GM18526 (cell line): ENCODE measurements around the gene MAS1L.

ENCODE experiments used
- POLR2A ChIP-seq: IDR thresholded peaks from 3 replicates; pipeline ENCODE4 v1.6.1; 2011; ENCODE audit not compliant: insufficient read length; ENCODE audit errors: extremely low read depth

The MAS1L gene, protein sequence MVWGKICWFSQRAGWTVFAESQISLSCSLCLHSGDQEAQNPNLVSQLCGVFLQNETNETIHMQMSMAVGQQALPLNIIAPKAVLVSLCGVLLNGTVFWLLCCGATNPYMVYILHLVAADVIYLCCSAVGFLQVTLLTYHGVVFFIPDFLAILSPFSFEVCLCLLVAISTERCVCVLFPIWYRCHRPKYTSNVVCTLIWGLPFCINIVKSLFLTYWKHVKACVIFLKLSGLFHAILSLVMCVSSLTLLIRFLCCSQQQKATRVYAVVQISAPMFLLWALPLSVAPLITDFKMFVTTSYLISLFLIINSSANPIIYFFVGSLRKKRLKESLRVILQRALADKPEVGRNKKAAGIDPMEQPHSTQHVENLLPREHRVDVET

DNA sequence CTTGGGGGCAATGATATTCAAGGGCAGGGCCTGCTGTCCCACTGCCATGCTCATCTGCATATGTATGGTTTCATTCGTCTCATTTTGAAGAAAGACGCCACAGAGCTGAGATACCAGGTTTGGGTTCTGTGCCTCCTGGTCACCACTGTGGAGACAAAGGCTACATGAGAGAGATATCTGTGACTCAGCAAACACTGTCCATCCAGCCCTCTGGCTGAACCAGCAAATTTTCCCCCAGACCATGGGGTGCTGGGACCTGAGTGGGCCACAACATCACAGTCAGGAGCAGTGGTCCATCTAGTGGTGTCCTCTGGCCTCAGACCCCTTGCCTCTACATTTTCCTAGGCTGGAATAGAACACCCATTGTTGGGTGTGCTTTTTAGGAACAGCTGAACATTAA, at the start of gene MAS1L:
MAS1L (minus strand) TSS at position 297 of the 400 bp plus-strand sequence; CDS start at position 243, 54 bp downstream.
- TF ChIP-seq POLR2A, result no peak

DNA sequence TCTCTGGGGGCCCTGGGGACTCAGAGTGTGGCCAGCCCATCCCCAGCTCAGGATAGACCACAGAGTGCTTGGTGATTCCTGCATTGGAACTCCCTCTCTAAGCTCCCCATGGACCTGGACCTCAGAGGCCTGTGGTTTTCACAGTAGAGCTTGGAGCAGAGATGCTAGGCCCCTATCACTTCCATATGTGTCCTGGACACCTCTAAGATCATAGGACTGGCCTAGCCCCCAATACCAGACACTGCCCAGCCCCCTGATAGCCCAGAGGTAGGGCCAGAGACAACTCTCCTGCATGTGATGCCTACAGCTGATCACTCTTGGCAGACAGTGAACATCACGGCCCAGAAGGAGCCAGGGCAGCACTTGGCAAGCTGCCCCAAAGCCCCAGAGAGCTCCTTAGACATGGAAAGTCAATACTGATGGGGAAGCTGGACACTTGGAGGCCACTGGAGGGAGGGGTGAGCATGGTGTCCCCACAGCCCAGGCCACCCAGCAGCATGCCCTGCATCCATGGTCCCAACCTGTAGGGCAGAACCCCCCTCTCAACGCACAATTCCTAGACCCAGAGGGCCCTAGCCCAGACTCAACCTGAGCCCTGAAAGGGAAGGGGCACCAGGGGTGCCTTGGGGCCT, 44.7 kb upstream of the MAS1L start:
- no peak for TF ChIP-seq POLR2A

DNA sequence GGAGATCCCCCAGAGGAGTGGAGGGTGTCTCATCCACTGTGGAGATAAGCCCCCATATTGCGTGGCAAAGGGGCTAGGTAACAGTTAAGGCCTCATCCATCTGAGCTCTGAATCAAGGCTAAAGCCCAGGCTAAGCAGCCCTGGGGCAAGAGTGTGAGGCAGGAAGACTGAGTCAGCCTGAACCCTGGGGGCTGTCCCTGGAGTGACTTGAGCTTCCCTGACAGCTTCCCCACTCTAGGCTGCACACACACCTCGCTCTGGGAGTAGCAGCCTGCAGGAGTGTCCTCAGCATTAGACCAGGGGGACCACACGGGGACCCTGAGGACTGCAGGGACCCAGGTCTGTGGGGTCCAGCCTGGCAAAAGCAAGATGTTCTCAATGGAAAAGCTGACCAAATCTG, 43.9 kb upstream of the MAS1L start:
- no peak for TF ChIP-seq POLR2A

DNA sequence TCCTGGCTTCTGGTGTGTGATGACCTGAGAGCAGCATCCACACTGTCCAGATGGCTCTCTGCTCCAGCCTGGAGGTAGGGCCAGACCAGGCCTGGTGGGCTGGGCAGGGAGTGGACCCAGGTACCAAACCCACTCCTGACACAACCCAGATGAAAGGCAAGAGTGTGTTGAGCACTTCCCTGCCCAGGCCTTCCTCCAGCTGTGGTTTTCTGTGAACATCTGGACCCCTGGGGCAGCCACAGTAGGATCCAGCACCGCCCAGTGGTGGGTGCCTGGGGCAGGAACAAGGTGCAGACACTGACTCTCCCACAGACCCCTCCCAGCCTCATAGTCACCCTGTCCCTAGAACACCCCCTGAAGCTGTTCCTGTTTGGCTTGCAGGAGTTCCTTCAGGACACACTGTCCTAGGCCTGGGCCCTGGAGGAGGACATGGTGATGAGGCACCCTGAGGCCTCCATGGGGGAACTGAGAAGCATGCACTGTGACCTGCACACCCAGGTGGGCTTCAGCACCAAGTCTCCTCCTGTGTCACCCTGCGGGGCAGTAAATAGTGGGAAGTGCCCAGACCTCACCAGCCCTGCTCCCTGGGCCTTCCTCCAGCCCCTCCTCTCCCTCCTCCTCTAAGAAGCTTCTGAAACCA, 43.0 kb upstream of the MAS1L start:
- no peak for TF ChIP-seq POLR2A

DNA sequence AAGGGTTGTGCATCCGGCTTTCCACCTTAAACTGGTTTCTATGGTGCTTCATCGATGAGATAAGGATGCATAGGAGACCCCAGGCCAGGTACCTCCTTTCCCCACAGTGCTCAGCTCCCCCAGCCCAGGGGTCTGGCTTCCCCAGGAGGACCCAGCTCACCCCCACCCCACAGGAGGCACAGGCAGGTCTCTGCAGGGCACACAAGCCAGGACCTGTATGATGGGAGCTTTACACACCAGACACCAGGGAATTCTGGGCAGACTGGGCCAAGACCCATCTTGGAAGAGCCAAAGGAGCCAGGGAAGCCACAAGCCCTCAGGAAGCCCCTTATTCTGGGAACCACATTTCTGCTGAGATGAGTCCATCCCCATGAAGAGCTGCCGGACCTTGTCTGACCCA, 42.2 kb upstream of the MAS1L start:
- no peak for TF ChIP-seq POLR2A

DNA sequence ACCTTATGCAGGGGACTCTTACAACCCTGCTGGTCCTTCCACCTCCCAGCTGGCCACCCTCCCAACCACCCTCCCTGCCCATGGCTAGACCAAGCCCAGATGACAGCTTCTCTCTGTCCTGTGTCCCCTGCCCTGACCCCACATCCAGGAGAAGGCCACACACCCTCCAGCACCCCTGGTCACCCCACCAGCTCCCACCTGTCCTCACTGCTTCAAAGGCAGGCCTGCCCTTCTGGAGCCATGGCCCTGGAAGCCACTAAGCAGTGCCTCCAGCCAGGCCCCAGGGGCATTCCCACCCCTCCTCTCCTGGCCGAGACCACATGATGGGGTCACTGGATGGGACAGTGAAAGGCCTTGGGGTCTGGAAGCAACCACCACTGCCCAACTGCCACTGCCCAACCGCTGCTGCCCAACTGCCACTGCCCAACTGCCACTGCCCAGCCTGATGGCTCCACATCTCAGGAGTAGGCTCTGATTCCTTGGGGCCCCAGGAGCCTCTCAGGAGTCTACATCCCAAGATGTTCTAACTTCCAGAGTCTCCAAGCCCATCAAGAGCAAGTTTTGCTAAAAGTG, 41.3 kb upstream of the MAS1L start:
- TF ChIP-seq POLR2A, result no peak

DNA sequence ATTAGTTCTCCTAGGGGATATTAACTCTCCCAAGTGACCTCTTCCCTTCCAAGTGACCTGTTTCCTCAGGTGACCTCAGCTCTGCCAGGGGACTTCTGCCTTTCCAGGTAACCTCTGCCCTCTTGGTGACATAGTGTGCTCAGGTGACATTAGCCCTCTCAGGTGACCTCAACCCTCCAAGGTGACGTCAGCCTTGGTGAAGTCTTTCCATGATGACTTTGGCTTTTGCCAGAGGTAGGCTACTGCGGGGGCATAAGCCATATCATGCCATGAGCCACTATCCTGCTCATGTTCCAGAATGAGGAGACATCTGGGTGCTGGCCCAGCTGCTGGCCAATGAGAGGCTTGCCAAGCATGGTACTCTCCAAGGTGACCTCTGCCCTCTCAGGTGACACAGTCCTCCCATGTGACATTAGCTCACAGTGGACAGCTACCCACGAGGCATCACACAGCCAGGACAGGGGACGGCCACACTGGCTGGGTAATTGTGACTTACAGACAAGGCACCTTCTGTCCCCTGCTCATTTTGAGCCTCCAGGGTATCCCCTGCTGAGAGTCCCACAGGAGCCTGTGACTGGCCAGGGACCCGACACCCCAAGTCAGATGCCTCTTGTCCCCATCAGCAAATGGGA, 40.7 kb upstream of the MAS1L start:
- TF ChIP-seq POLR2A, result no peak

DNA sequence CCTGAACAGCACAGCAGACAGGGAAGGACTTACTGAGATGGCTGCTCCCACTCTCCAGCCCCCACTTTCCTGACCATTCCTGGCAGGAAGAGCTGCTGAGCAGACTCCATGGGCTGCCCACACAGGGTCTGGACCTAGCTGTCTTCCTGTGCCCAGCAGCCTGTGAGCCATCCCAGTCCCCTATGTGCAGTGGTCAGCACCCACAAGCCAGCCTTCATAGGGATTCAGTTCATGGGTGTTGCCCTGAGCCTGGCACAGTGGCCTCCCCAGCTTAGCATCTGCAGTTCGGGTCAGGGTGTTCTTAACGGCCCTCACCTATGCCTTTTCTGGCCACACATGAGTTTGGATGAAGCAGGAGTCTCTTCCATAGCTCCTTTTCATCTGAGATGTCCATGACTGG, 39.8 kb upstream of the MAS1L start:
- TF ChIP-seq POLR2A, result no peak

DNA sequence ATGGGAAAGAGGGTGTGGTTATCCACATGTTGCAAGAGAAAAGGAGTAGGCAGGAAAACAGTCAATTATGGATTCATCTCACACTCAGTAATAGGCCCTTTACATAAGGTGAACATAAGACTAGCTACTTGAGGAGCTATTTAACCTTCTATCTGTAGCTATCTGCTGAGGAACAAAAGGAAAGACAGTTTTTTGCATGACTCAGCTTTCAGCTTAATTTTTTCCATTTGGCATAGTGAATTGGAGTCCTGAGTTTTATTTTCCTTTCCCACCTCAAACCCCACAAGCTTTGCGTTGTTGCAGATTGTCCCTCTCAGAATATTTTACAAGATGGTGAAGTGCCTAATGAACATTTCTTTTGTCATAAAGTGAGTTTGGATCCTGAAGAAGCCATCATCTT, 39.4 kb upstream of the MAS1L start:
- no peak for TF ChIP-seq POLR2A

DNA sequence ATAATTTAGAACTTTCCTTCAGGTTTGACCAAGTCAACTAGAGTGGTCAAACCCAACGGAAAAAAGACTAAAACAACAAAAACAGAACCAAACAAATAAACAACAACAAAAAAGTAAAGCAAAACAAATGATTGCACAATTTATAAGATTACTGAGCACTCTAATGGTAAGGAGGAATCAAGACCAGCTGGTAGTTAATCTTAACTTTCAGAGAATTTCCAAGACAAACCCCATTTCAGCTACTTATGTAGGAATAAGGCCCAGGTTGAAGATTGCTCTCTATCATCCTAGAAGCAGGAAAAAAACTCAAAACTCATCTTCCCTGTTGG, 37.5 kb upstream of the MAS1L start:
- no peak for TF ChIP-seq POLR2A

DNA sequence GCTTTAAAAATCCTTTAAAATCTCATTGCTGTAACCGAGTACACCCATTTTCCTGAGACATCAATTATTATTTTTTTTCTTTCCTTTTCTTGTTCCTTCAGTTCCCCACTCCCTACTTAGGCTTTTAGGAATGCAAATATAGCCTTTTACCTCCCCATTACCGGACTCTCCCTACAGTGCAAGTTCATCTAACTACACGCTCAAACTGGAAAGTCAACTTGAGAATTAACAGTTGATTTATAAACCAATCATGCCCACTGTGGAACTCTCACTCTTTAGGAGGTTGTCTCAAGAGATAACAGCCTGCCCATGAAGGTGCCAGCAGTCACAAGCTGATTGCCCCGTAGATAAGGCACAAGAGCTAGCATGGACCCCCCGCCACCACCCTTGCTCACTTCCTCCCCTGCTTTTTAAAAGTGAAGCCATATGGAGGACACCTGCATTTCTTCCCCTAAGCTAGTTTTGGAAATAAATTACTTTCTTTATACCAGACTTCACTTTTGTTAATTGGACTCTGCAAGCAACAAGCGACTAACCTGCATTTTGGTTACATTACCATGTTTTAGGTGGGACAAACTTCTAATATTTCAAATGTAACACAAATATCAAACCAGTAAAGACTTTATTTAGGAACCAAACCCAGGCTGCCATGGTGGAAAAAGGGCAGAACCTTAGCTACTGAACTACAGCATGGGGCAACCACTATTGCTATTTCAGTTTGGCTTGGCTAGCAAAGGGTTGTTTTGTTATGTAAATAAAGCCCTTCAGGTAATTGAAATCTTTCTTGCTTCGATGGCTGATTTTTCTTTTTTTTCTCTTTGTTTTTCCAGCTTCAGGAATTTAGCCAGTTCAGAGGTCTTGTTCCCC, 36.9 kb upstream of the MAS1L start:
- no peak for TF ChIP-seq POLR2A

DNA sequence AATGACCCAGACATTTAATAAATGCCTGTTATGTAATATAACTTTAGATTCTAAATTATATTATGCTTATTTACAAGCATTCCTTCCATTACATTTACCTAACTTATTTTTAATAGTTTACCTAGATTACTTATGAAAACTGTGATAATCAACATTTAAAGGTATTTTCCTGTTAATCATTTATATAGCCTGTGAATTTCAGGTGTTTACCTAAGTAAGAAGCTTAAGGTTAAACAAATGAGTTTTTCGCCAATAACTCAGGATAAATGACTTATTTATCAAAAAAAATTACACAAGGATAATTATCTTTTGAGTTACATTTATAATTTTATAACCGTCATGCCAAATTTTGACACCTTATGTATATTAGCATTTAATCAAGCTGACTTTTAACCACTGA, 36.3 kb upstream of the MAS1L start:
- no peak for TF ChIP-seq POLR2A

DNA sequence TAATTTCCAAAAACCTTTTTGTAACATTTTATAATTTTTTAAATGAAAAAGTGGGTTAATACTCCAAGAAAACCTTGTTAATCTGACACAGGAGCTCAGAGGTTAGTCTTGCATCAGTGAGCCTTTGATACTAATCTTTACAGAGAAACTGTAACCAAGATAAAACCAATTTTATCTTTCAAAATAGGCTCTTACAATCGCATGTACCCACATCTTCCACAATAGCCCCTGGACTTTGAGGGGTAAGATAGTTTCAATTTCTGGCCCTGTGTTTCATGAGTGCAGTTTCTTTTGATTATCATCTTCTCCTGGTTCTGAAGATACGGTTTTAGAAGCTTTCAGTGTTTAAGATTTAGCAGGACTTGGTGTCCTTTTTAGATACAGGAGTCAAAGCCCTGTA, 34.5 kb upstream of the MAS1L start:
- TF ChIP-seq POLR2A, result no peak

DNA sequence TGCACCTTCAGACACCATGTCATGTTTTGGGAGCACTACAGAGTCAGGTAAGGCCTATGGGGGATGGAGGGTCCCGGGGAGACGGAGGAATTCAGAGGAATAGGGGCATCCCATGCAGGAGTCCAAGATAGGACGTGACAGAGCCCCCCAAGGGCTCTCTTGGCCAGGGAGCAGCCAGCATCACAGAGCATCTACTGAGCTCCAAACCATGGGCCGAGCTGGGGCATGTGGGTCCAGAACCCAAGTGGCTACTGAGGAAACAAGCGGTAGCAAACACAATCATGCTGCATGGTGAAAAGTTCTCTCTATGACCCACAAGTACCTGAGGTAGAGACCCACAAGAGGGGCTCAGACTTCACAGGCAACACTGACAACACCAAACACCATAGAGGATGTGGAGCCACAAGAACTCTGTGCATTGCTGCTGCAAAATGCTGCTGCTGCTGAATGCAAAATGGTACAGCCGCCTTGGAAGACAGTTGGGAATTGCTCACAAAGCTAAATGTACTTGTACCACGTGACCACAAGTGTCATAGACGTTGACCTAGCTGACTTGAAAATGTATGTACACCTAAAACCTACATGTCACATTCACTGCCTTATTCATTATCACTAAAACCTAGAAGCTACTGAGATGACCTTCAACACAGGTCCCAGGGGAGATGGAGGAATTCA, 33.4 kb upstream of the MAS1L start:
- no peak for TF ChIP-seq POLR2A
